CD4-positive, alpha-beta memory T cell (primary cell): Measurements from ENCODE around the gene FAIM. TPM values are rescaled to one million over a fixed set of nuclear protein-coding genes. Genes with fewer than 3 reads are reported as not detected.

Experiments
- CTCF ChIA-PET: fragments of 350-600 bp; sonication (Branson Sonifier 250); formaldehyde crosslinking; loops from one replicate; lab custom pipeline; 2021; ENCODE audit warnings: inconsistent platforms; ENCODE audit not compliant: partially characterized antibody; lab: Charles Lee
- POLR2A ChIA-PET: fragments of 350-600 bp; sonication (Branson Sonifier 250); formaldehyde crosslinking; loops from one replicate; lab custom pipeline; 2021; ENCODE audit not compliant: partially characterized antibody; lab: Charles Lee
- DNase-seq, 5 donors: peaks; one replicate each; pipeline versions ENCODE4 v3.0.0 to v3.0.0-alpha.2; 2020 to 2022; ENCODE audit warnings: mixed read lengths in 1 of 5
- H3K27ac ChIP-seq: one replicate; pipeline ENCODE4 v1.7.0; 2013; ENCODE audit warnings: low read depth, low read length
- H3K27me3 ChIP-seq: 2 replicates; pipeline ENCODE4 v1.7.0; 2013; ENCODE audit warnings: mild to moderate bottlenecking, low read length, moderate library complexity; ENCODE audit not compliant: insufficient read depth
- H3K36me3 ChIP-seq: 2 replicates; pipeline ENCODE4 v1.7.0; 2013; ENCODE audit warnings: mild to moderate bottlenecking, low read length, moderate library complexity; ENCODE audit not compliant: insufficient read depth
- H3K4me1 ChIP-seq: 2 replicates; pipeline ENCODE4 v1.7.0; 2013; ENCODE audit warnings: mild to moderate bottlenecking, low read length, moderate library complexity; ENCODE audit not compliant: insufficient read depth
- H3K4me3 ChIP-seq, 2 donors: one replicate each; pipeline ENCODE4 v1.7.0; 2013; ENCODE audit warnings: low read length in 2 of 2, mild to moderate bottlenecking in 1 of 2
- H3K9me3 ChIP-seq, 2 donors: one replicate each; pipeline ENCODE4 v1.7.0; 2013; ENCODE audit warnings: low read length in 2 of 2, control low read depth in 1 of 2; ENCODE audit not compliant: control insufficient read depth in 1 of 2
- H3K27ac Mint-ChIP-seq, 7 donors: one replicate each; pipeline ENCODE4 v1.8.0; 2020 to 2021; ENCODE audit warnings: mixed read lengths in 7 of 7, mild to moderate bottlenecking in 6 of 7, inconsistent platforms in 3 of 7, moderate library complexity in 3 of 7
- H3K27me3 Mint-ChIP-seq, 2 donors: one replicate each; pipeline ENCODE4 v1.8.0; 2020 to 2021; ENCODE audit warnings: mixed read lengths in 2 of 2
- H3K36me3 Mint-ChIP-seq, 2 donors: one replicate each; pipeline ENCODE4 v1.8.0; 2020 to 2021; ENCODE audit warnings: mixed read lengths in 2 of 2, inconsistent platforms in 1 of 2, mild to moderate bottlenecking in 1 of 2
- H3K4me1 Mint-ChIP-seq, 4 donors: one replicate each; pipeline ENCODE4 v1.8.0; 2020 to 2021; ENCODE audit warnings: mixed read lengths in 4 of 4, mild to moderate bottlenecking in 1 of 4
- H3K4me3 Mint-ChIP-seq, 8 donors: one replicate each; pipeline ENCODE4 v1.8.0; 2020 to 2021; ENCODE audit warnings: mixed read lengths in 8 of 8, mild to moderate bottlenecking in 7 of 8, moderate library complexity in 6 of 8, inconsistent platforms in 3 of 8
- H3K9me3 Mint-ChIP-seq, 8 donors: one replicate each; pipeline ENCODE4 v1.8.0; 2020 to 2021; ENCODE audit warnings: mixed read lengths in 8 of 8, mild to moderate bottlenecking in 5 of 8, inconsistent platforms in 3 of 8, moderate library complexity in 1 of 8
- intact Hi-C: fragments of 100-400 bp; cut with micrococcal nuclease; formaldehyde crosslinking; loops from one replicate; pipeline ENCODE4 v1.15.1; 2023
- polyA plus RNA-seq, 2 donors: library from polyadenylated mRNA; unstranded; fragments of 300-500 nt; fragmentation: Illumina TruSeq; gene quantifications; one replicate each; pipeline ENCODE4 v1.2.3, GENCODE V29; 2021
- total RNA-seq, 2 experiments: library from RNA; stranded (reverse); gene quantifications; one replicate each; pipeline ENCODE4 v1.2.3, GENCODE V29; 2021

The FAIM gene
- total and polyA plus RNA-seq, 4 experiments from 2014 or later: 4.6 to 11.9 (median 6.0) TPM

GRCh38 chr3:138646513-138646912, 37.9 kb downstream of the FAIM start:
- Histone ChIP-seq H3K27me3 (no peaks in the 10 kb centered on the region), H3K9me3 (peaks cover 6 to 14% of the 10 kb centered on the region in 2 donors), H3K4me1 (no peaks in the 10 kb centered on the region), H3K36me3 (peaks cover 15% of the 10 kb centered on the region), H3K27ac (no peak overlapping the region), H3K4me3 (no peak overlapping the region)
- Mint-ChIP-seq H3K9me3 (peaks cover 4 to 75% (median 60%) of the 10 kb centered on the region in 8 donors), H3K4me3 (no peak overlapping the region), H3K27me3 (no peaks in the 10 kb centered on the region), H3K27ac (no peak overlapping the region), H3K36me3 (peaks cover 33 to 38% of the 10 kb centered on the region in 2 donors), H3K4me1 (peaks cover 0 to 1% (median 0%) of the 10 kb centered on the region in 4 donors)
- no peak for DNase-seq
- ChIA-PET POLR2A (no interaction called here), CTCF (no interaction called here)
- intact Hi-C loops: no loop called here

- Mint-ChIP-seq H3K4me3 (no peak overlapping the region), H3K27ac (no peak overlapping the region), H3K36me3 (peaks cover 48 to 53% of the 10 kb centered on the region in 2 donors), H3K27me3 (no peaks in the 10 kb centered on the region), H3K9me3 (peaks cover 0 to 52% (median 42%) of the 10 kb centered on the region in 8 donors), H3K4me1 (peaks cover 0 to 1% (median 0%) of the 10 kb centered on the region in 4 donors)
- no peak overlapping the region for H3K4me3 ChIP-seq
- intact Hi-C loops: no loop called here
- CTCF ChIA-PET: no interaction called here
- no peaks in the 10 kb centered on the region for H3K27me3 ChIP-seq
- H3K27ac ChIP-seq: no peak overlapping the region
- H3K9me3 ChIP-seq: peaks cover 0 to 9% of the 10 kb centered on the region in 2 donors
- no peaks in the 10 kb centered on the region for H3K4me1 ChIP-seq
- DNase-seq: peak in 1 of 5 donors; percentile 24
- POLR2A ChIA-PET: no interaction called here
- H3K36me3 ChIP-seq: peaks cover 15% of the 10 kb centered on the region
Observed at GRCh38 chr3:138649134-138649533, 40.6 kb downstream of the FAIM start.

- H3K27ac Mint-ChIP-seq: peak overlapping the region in 1 of 7 donors; percentile 23
- Histone ChIP-seq H3K9me3 (no peaks in the 10 kb centered on the region), H3K36me3 (peaks cover 35% of the 10 kb centered on the region), H3K27ac (no peak overlapping the region), H3K27me3 (no peaks in the 10 kb centered on the region), H3K4me1 (no peaks in the 10 kb centered on the region), H3K4me3 (no peak overlapping the region)
- no peaks in the 10 kb centered on the region for H3K27me3 Mint-ChIP-seq
- POLR2A ChIA-PET: no interaction called here
- H3K9me3 Mint-ChIP-seq: peaks cover 0 to 11% (median 8%) of the 10 kb centered on the region in 8 donors
- H3K4me3 Mint-ChIP-seq: no peak overlapping the region
- H3K4me1 Mint-ChIP-seq: peaks cover 0 to 1% (median 0%) of the 10 kb centered on the region in 4 donors
- intact Hi-C loops: no loop called here
- H3K36me3 Mint-ChIP-seq: peaks cover 84 to 87% of the 10 kb centered on the region in 2 donors
- CTCF ChIA-PET: interaction anchor here (1.6 kb wide), 1 partner anchor 262 kb away, joined by 8 read pairs; no protein-coding TSS in a partner anchor
- DNase-seq: no peak
Observed at GRCh38 chr3:138653567-138653966, 45.0 kb downstream of the FAIM start.

- Mint-ChIP-seq H3K27me3 (no peaks in the 10 kb centered on the region), H3K36me3 (peaks cover 72 to 80% of the 10 kb centered on the region in 2 donors), H3K9me3 (peaks cover 0 to 4% (median 0%) of the 10 kb centered on the region in 8 donors), H3K27ac (no peak overlapping the region), H3K4me1 (no peaks in the 10 kb centered on the region), H3K4me3 (no peak overlapping the region)
- no peak overlapping the region for H3K4me3 ChIP-seq
- H3K9me3 ChIP-seq: no peaks in the 10 kb centered on the region
- CTCF ChIA-PET: no interaction called here
- DNase-seq: no peak
- H3K4me1 ChIP-seq: no peaks in the 10 kb centered on the region
- POLR2A ChIA-PET: no interaction called here
- peaks cover 21% of the 10 kb centered on the region for H3K36me3 ChIP-seq
- no peaks in the 10 kb centered on the region for H3K27me3 ChIP-seq
- no peak overlapping the region for H3K27ac ChIP-seq
- intact Hi-C loops: no loop called here
Observed at GRCh38 chr3:138657508-138657907, 48.9 kb downstream of the FAIM start.

GRCh38 chr3:138668107-138668506, 59.5 kb downstream of the FAIM start:
- Mint-ChIP-seq H3K9me3 (no peaks in the 10 kb centered on the region), H3K4me1 (no peaks in the 10 kb centered on the region), H3K4me3 (no peak overlapping the region), H3K27ac (peak overlapping the region in 1 of 7 donors; percentile 22), H3K36me3 (peaks cover 65 to 68% of the 10 kb centered on the region in 2 donors), H3K27me3 (no peaks in the 10 kb centered on the region)
- intact Hi-C loops: no loop called here
- Histone ChIP-seq H3K9me3 (no peaks in the 10 kb centered on the region), H3K4me3 (no peak overlapping the region), H3K4me1 (no peaks in the 10 kb centered on the region), H3K27me3 (no peaks in the 10 kb centered on the region), H3K36me3 (peaks cover 12% of the 10 kb centered on the region), H3K27ac (no peak overlapping the region)
- DNase-seq: no peak
- POLR2A ChIA-PET: no interaction called here
- CTCF ChIA-PET: no interaction called here

- Histone ChIP-seq H3K36me3 (no peaks in the 10 kb centered on the region), H3K27ac (no peak overlapping the region), H3K27me3 (no peaks in the 10 kb centered on the region), H3K9me3 (no peaks in the 10 kb centered on the region), H3K4me1 (no peaks in the 10 kb centered on the region), H3K4me3 (no peak overlapping the region)
- intact Hi-C loops: no loop called here
- POLR2A ChIA-PET: no interaction called here
- no peak overlapping the region for H3K27ac Mint-ChIP-seq
- H3K4me3 Mint-ChIP-seq: no peak overlapping the region
- no peak for DNase-seq
- peaks cover 66 to 69% of the 10 kb centered on the region in 2 donors for H3K36me3 Mint-ChIP-seq
- peaks cover under 1 to 11% (median 6%) of the 10 kb centered on the region in 8 donors for H3K9me3 Mint-ChIP-seq
- no peaks in the 10 kb centered on the region for H3K4me1 Mint-ChIP-seq
- no peaks in the 10 kb centered on the region for H3K27me3 Mint-ChIP-seq
- CTCF ChIA-PET: interaction anchor here (1.7 kb wide), 1 partner anchor 245 kb away, joined by 9 read pairs; no protein-coding TSS in a partner anchor
Observed at GRCh38 chr3:138670407-138670806, 61.8 kb downstream of the FAIM start.

GRCh38 chr3:138673641-138674530, 65.3 kb downstream of the FAIM start:
- H3K4me1 Mint-ChIP-seq: no peaks in the 10 kb centered on the region
- peaks cover 72 to 82% of the 10 kb centered on the region in 2 donors for H3K36me3 Mint-ChIP-seq
- Histone ChIP-seq H3K27ac (no peak overlapping the region), H3K4me3 (no peak overlapping the region), H3K36me3 (peaks cover 3% of the 10 kb centered on the region), H3K27me3 (no peaks in the 10 kb centered on the region), H3K9me3 (no peaks in the 10 kb centered on the region), H3K4me1 (no peaks in the 10 kb centered on the region)
- intact Hi-C loops: no loop called here
- no peak overlapping the region for H3K4me3 Mint-ChIP-seq
- ChIA-PET CTCF (interaction anchor here (0.7 to 1.2 kb wide), 2 partner anchors 242 to 249 kb away, joined by 3 to 5 read pairs; no protein-coding TSS in a partner anchor), POLR2A (interaction anchor here (0.5 kb wide), 1 partner anchor 271 kb away, joined by 3 read pairs; no protein-coding TSS in a partner anchor)
- peaks cover 4 to 22% (median 16%) of the 10 kb centered on the region in 8 donors for H3K9me3 Mint-ChIP-seq
- DNase-seq: no peak
- no peaks in the 10 kb centered on the region for H3K27me3 Mint-ChIP-seq
- H3K27ac Mint-ChIP-seq: no peak overlapping the region
